Inflammatory macrophage (primary cell): ENCODE measurements around the gene SPDYE8.
"Not testable (repeated sequence)": the region's sequence is repeated elsewhere in the genome, so short reads cannot be mapped to it uniquely, and the experiment has no call there.

Experiments
- DNase-seq, 2 donors: peaks; one replicate each; pipeline ENCODE4 v3.0.0-alpha.2; 2020 to 2022
- total RNA-seq, 18 experiments: gene quantifications; one replicate each; lab custom pipeline; 2026; ENCODE audit warnings: mixed read lengths in 6 of 18, inconsistent platforms in 2 of 18; lab: John Stamatoyannopoulos, UW

SPDYE8 gene, protein sequence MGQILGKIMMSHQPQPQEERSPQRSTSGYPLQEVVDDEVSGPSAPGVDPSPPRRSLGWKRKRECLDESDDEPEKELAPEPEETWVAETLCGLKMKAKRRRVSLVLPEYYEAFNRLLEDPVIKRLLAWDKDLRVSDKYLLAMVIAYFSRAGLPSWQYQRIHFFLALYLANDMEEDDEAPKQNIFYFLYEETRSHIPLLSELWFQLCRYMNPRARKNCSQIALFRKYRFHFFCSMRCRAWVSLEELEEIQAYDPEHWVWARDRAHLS
- 0 reads per million in 18 experiments for total RNA-seq

GRCh38 chr7:73029666-73030065 is at the start of gene SPDYE8:
Gene SPDYE8, minus strand, starts transcription at chr7:73029766. Its CDS starts 1,800 bp downstream, at chr7:73027966.
- not testable (repeated sequence) for DNase-seq

DNA sequence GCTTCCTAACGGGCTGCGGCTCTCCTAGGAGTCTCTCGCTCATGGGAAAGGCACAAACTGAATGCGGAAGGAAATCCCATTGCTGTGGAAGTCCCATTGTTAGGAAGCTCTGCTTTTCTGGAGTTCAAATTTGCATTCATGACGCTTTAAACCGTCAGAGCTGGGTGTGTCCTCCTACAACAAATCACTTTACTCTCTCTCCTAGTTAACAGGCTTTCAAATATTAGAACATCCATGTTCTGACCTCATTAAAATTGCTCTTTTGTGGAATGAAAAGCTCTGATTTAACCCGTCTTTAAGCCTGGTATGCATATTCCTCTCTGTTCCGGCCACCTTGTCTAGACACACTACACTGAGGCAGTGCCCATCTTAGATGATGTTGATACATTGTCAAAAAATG is 28.2 kb upstream of the SPDYE8 start, which contains the start of gene SPDYE11:
TSS of gene SPDYE11 (minus strand) at position 101 of the 400 bp plus-strand sequence. CDS start 1,800 bp downstream, outside the sequence.
- DNase-seq = not testable (repeated sequence)

- not testable (repeated sequence) for DNase-seq
Measured at GRCh38 chr7:73006491-73006890, 23.1 kb downstream of the SPDYE8 start.

- peak; percentile 78 to 87 for DNase-seq
Measured at GRCh38 chr7:73005693-73006447, 23.7 kb downstream of the SPDYE8 start.

GRCh38 chr7:73005356-73005692 is 24.2 kb downstream of the SPDYE8 start:
- not testable (repeated sequence) for DNase-seq

DNA sequence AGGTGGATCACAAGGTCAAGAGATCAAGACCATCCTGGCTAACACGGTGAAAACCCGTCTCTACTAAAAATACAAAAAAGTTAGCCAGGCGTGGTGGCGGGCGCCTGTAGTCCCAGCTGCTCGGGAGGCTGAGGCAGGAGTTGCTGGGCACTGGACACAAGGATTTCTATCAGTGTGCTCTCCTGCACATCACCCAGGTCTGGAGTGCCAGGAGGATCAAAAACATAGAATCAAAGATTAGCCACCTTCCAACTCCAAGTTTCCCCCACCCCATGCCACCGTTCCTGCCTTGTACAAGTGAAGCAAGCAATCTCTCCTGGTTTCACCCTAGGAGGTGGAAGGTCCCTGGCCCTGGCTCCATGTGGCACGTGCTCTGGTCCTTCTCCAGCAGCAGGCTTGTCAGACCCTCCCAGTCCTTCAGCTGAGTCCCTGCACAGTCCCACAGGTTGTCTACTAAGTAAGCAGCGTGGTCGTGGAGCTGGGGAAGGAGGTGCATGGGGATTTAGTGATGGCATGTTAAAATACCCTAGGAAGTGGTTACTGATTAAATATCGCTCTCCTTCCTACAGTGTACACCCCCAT is 31.6 kb downstream of the SPDYE8 start:
- DNase-seq = not testable (repeated sequence)

DNA sequence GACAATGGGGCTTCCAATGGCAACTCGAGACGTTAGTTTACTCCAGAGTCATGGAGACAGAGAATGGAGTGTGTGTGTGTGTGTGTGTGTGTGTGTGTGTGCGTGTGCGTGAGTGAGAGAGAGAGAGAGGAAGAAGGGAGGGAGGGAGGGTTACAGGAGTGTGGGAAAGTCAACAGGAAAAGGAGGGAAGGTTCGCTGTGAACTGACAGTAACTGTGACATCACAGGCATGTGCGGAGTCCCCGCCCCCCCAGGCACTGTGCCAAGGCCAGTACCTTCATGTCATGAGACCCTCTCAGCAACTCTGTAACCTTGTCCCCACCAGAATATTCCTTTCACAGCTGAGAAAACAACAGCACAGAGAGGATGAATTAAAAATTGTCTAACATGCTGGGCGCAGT is 32.1 kb downstream of the SPDYE8 start:
- DNase-seq = not testable (repeated sequence)

DNA sequence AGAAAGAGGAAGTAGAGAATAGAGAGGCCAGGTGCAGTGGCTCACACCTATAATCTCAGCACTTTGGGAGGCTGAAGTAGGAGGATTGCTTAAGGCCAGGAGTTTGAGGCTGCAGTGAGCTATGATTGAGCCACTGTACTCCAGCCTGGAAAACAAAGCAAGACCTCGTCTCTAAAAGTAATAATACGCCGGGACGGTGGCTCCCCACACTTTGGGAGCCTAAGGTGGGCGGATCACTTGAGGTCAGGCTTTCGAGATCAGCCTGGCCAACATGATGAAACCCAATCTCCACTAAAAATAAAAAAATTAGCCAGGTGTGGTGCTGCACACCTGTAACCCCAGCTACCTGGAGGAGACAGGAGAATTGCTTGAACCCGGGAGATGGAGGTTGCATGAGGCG is 34.1 kb downstream of the SPDYE8 start:
- not testable (repeated sequence) for DNase-seq

- not testable (repeated sequence) for DNase-seq
Measured at GRCh38 chr7:72990146-72990913, 39.2 kb downstream of the SPDYE8 start.

- DNase-seq = not testable (repeated sequence)
Measured at GRCh38 chr7:72982084-72982483, 47.5 kb downstream of the SPDYE8 start.

DNA sequence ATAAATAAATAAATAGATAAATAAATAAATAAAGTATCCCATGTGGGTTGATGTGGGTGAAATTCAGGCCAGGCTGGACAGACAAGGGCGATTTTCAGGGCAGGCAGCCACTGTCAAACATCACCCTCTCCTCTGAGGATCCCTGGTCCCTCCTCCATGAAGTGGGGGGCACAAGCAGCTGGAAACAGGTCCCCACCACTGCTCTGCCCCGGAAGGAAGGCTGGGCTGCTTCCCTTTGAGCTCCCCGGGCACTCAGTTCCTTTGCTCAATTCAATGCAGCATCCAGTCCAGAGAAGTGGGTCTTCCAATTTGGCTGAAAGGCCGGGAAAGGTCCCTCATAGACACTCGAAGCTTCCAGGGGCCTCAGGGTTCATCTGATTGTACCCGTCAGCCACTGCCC is 49.2 kb downstream of the SPDYE8 start:
- DNase-seq = not testable (repeated sequence)

GRCh38 chr7:72976434-72976833 is 53.1 kb downstream of the SPDYE8 start:
- DNase-seq = not testable (repeated sequence)

DNA sequence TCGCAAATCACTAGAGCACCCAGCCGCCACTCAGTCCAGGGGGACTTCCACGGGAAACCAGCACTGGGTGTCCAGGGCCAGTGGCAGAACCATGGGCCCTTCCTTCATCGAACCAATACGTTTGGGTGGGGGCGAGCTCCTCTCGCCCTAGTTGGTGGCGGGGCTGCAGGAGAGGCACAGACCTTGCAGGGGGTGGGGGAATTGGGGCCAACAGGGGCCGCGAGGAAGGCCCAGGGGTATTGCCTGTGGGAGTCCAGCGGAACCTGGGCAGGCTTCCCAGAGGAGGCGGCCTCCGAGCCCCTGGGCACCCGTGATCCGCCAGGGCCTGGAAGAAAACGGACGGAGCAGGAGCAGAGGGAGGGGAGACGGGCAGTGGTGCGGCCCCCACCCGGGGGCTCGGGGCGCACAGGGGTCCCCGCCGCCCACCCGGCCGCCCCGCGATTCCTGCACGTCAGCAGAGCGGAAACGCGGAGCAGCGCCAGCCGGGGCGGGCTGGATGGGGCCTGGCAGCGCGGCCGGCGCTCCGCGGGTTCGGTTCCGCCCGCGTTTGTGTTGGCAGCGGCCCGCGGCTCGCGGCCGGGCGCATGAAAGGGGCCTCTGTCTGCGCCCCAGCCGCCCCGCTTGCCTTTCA is 53.8 kb downstream of the SPDYE8 start:
- not testable (repeated sequence) for DNase-seq

- DNase-seq = not testable (repeated sequence)
Measured at GRCh38 chr7:72974781-72975180, 54.8 kb downstream of the SPDYE8 start.

DNA sequence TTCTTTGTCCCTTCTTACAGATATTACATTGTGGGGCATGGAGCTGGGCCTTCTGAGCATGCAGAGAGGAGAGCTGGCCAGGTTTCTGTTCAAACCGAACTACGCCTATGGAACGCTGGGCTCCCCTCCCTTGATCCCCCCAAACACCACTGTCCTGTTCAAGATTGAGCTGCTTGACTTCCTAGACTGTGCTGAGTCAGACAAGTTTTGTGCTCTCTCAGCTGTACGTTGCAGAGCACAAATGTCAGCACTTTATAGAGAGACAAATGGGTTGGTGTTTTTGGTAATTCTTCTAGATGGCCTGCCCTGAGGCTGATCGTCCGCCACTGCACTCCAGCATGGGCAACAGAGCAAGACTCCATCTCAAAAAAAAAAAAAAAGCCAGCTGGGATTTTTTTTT is 58.1 kb downstream of the SPDYE8 start:
- DNase-seq = not testable (repeated sequence)
